ENCODE results near the gene CLDN15.
A peak's percentile ranks its signal among the peaks of the same experiment; 100 is the strongest.

- TF ChIP-seq, protein P1, sequence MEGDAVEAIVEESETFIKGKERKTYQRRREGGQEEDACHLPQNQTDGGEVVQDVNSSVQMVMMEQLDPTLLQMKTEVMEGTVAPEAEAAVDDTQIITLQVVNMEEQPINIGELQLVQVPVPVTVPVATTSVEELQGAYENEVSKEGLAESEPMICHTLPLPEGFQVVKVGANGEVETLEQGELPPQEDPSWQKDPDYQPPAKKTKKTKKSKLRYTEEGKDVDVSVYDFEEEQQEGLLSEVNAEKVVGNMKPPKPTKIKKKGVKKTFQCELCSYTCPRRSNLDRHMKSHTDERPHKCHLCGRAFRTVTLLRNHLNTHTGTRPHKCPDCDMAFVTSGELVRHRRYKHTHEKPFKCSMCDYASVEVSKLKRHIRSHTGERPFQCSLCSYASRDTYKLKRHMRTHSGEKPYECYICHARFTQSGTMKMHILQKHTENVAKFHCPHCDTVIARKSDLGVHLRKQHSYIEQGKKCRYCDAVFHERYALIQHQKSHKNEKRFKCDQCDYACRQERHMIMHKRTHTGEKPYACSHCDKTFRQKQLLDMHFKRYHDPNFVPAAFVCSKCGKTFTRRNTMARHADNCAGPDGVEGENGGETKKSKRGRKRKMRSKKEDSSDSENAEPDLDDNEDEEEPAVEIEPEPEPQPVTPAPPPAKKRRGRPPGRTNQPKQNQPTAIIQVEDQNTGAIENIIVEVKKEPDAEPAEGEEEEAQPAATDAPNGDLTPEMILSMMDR (IDR thresholded peaks at IDR 0.05) = no peak
- peak; percentile 61 to 64 for TF ChIP-seq POLR2A (IDR thresholded peaks at IDR 0.05)
Measured at GRCh38 chr7:101239191-101239950, 1.8 kb upstream of the CLDN15 start.

All from Peyer's patch (tissue), 4 donors.